Heart left ventricle (tissue), 13 donors: ENCODE results near the gene MGLL.

ENCODE experiments used
- CTCF ChIP-seq, 12 donors: fragments of 200-600 bp; sonication (generic) in 4 of 12; IDR thresholded peaks; one replicate each; pipeline versions ENCODE4 v1.5.0 to v1.8.0; 2018 to 2022; ENCODE audit warnings: antibody characterized with exemption in 12 of 12, mild to moderate bottlenecking in 5 of 12
- POLR2A ChIP-seq, 2 donors: fragments of 450-650 bp; IDR thresholded peaks; one replicate each; pipeline ENCODE4 v1.6.1; 2017; ENCODE audit warnings: antibody characterized with exemption in 2 of 2, mild to moderate bottlenecking in 2 of 2, moderate library complexity in 2 of 2
- donor health status: ischemic (EF 13 %, LVEDD 7.1; RV severe dilation, severe dysfunction).
- donor health status: DM: no; HTN: yes; CAD: no.
- donor health status: DM: no; HTN: no; CAD: no.
- donor health status: ischemic (EF 25% LVEDD 6.9; RV normal size, moderate dysfunction).
- donor health status: ischemic (EF 25% LVEDD 5.7; RV mildly dilated, moderate dysfunction).
- donor health status: ischemic (EF 35%, LVEDD 5.7; RV mildly dilated, moderate dysfunction).
- donor health status: nonischemic (EF 11% LVEDD 7.7; RV severe dilation, severe dysfunction).
- donor health status: DM: yes; HTN: yes; CAD: no.
- donor health status: PGD.
- donor health status: ischemic (EF 29% LVEDD 5.4; RV normal size, mild dysfunction).
- donor health status: nonischemic (EF 23%, LVEDD 6.1; RV moderate dilation, normal function).

GRCh38 chr3:127714125-127714571 lies 108.2 kb downstream of the MGLL start:
- TF ChIP-seq POLR2A (IDR thresholded peaks at IDR 0.05), result no peak
- TF ChIP-seq CTCF (IDR thresholded peaks at IDR 0.05), result no peak
